ENCODE measurements around the gene ZBTB3.

DNA sequence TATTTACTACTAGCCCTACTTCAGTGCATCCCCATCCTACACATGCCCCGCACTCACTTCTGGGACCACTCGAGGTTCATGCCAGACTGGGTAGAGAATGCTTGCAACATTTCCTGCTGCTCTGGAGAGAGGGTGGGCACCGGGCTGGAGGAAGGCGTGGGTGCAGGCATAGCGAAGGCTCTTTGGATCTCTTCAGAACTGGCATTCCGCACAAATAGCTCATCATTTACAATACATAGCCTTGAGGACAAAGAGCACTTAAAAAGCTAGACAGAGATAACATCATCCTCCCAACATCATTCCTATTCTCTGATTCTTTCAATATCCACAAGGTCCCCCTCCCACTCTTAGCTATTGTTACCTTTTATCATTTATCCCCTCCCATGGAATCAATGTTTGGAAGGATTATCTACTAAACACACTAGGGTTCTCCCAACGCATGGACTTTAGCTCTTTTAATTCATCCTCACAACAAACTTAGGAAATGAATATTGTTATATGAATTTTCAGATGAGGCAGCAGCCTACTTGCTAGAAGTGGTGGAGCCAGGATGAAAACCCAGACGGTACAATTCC lies 40.3 kb upstream of the ZBTB3 start:
- TF ChIP-seq MAX (IDR thresholded peaks at IDR 0.05; ENCODE audit: insufficient read depth, insufficient read length) (no peak), POLR2A (IDR thresholded peaks at IDR 0.05; ENCODE audit: low read depth, low read length) (no peak), POLR2AphosphoS5 (IDR thresholded peaks at IDR 0.05; ENCODE audit: insufficient read depth, low read depth, low read length) (no peak), EZH2 (IDR thresholded peaks at IDR 0.05; ENCODE audit: borderline replicate concordance, low read depth, low read length, severe bottlenecking) (no peak), MYC (IDR thresholded peaks at IDR 0.05; ENCODE audit: low read depth, low read length) (no peak), JUN (IDR thresholded peaks at IDR 0.05; ENCODE audit: borderline replicate concordance, insufficient read depth, insufficient read length, low read depth) (no peak), FOS (IDR thresholded peaks at IDR 0.05; ENCODE audit: borderline replicate concordance, insufficient read depth, low read length) (no peak)
- TF ChIP-seq, protein P1, sequence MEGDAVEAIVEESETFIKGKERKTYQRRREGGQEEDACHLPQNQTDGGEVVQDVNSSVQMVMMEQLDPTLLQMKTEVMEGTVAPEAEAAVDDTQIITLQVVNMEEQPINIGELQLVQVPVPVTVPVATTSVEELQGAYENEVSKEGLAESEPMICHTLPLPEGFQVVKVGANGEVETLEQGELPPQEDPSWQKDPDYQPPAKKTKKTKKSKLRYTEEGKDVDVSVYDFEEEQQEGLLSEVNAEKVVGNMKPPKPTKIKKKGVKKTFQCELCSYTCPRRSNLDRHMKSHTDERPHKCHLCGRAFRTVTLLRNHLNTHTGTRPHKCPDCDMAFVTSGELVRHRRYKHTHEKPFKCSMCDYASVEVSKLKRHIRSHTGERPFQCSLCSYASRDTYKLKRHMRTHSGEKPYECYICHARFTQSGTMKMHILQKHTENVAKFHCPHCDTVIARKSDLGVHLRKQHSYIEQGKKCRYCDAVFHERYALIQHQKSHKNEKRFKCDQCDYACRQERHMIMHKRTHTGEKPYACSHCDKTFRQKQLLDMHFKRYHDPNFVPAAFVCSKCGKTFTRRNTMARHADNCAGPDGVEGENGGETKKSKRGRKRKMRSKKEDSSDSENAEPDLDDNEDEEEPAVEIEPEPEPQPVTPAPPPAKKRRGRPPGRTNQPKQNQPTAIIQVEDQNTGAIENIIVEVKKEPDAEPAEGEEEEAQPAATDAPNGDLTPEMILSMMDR (IDR thresholded peaks at IDR 0.05; ENCODE audit: extremely low read depth in 1 of 2, insufficient read depth in 1 of 2, low read depth in 1 of 2, low read length in 2 of 2) = no peak
